K562 (cell line): Measurements from ENCODE around the gene EMC9. TPM values are rescaled to one million over a fixed set of nuclear protein-coding genes. Genes with fewer than 3 reads are reported as not detected.

Experiments
- BDP1 ChIP-seq: IDR thresholded peaks from 3 replicates; pipeline ENCODE4 v1.6.1; 2011; ENCODE audit not compliant: insufficient read length, insufficient read depth
- ETS2 ChIP-seq: IDR thresholded peaks from 2 replicates; pipeline ENCODE4 v1.6.1; 2016; ENCODE audit warnings: borderline replicate concordance, missing genetic modification characterization, mild to moderate bottlenecking, moderate library complexity, missing compliant biosample characterization; ENCODE audit not compliant: poor library complexity, severe bottlenecking
- FIP1L1 ChIP-seq: fragments of 200-400 bp; formaldehyde crosslinking; IDR thresholded peaks from 2 replicates; pipeline ENCODE4 v1.6.1; 2018; ENCODE audit warnings: mild to moderate bottlenecking, low read depth, low read length; ENCODE audit not compliant: poor library complexity, severe bottlenecking
- FOXJ2 ChIP-seq: fragments of 200-800 bp; sonication (Bioruptor generic); IDR thresholded peaks from 2 replicates; pipeline ENCODE4 v1.6.1; 2016; ENCODE audit warnings: missing genetic modification characterization, missing compliant biosample characterization
- FOXK1 ChIP-seq: sonication (generic); formaldehyde crosslinking; IDR thresholded peaks from 2 replicates; pipeline ENCODE4 v1.8.0; 2022; ENCODE audit warnings: missing genetic modification reagents, mild to moderate bottlenecking, borderline replicate concordance
- MBD2 ChIP-seq: sonication (generic); IDR thresholded peaks from 2 replicates; pipeline ENCODE4 v1.6.1; 2016; ENCODE audit warnings: low read depth, borderline replicate concordance
- NFIX ChIP-seq: fragments of 250-450 bp; sonication (Bioruptor Pico); IDR thresholded peaks from 2 replicates; pipeline ENCODE4 v1.4.0; 2020; ENCODE audit warnings: low read depth, mild to moderate bottlenecking, moderate library complexity
- POLR2B ChIP-seq: fragments of 450-650 bp; IDR thresholded peaks from 2 replicates; pipeline ENCODE4 v1.6.1; 2018; ENCODE audit warnings: low read depth; ENCODE audit not compliant: partially characterized antibody
- SMAD1 ChIP-seq: fragments of 150-350 bp; IDR thresholded peaks from 2 replicates; pipeline ENCODE4 v1.6.1; 2014; ENCODE audit warnings: low read length, low read depth; ENCODE audit not compliant: partially characterized antibody
- SRSF9 ChIP-seq: fragments of 200-400 bp; formaldehyde crosslinking; IDR thresholded peaks from 2 replicates; pipeline ENCODE4 v1.6.1; 2017; ENCODE audit warnings: low read depth, low read length, borderline replicate concordance
- ZNF184 ChIP-seq: sonication (generic); formaldehyde crosslinking; IDR thresholded peaks from 2 replicates; pipeline ENCODE4 v1.5.0; 2020; ENCODE audit warnings: missing genetic modification reagents
- ZNF384 ChIP-seq: IDR thresholded peaks from 2 replicates; pipeline ENCODE4 v1.6.1; 2012; ENCODE audit warnings: low read depth, low read length, improper control_type of control experiment
- ZNF41 ChIP-seq: fragments of 250-450 bp; sonication (Bioruptor Pico); conservative IDR thresholded peaks from 2 replicates; pipeline ENCODE4 v1.4.0; 2020; ENCODE audit warnings: mild to moderate bottlenecking
- polyA plus RNA-seq, 8 experiments: library from polyadenylated mRNA; depleted of rRNA in 4 of 8; stranded (reverse) in 5 of 8; unstranded in 3 of 8; fragments of >200 nt; fragmentation: Nextera tagmentation in 2 of 8; fragmentation: Illumina TruSeq in 1 of 8; extraction: Ambion mirVana in 2 of 8; extraction: Trizol in 1 of 8; gene quantifications; 2 replicates each; pipeline versions ENCODE4 v1.2.1 to v1.2.3, GENCODE V29; 2011 to 2014; ENCODE audit warnings: inconsistent platforms in 1 of 8, missing spikeins in 1 of 8
- total RNA-seq, 7 experiments: library from RNA; depleted of rRNA in 6 of 7; stranded (reverse); fragments of >200 nt in 6 of 7; fragmentation: Illumina TruSeq in 2 of 7; extraction: Trizol in 2 of 7; gene quantifications; 2 replicates each; pipeline versions ENCODE4 v1.2.1 to v1.2.3, GENCODE V29; 2011 to 2021; ENCODE audit warnings: low replicate concordance in 1 of 7
- TF ChIP-seq, protein P1 (sequence below): IDR thresholded peaks from 2 replicates; pipeline ENCODE4 v1.6.1; 2016; ENCODE audit warnings: missing genetic modification characterization, missing compliant biosample characterization
- TF ChIP-seq, protein P2 (sequence below): fragments of 450-650 bp; IDR thresholded peaks from 2 replicates; pipeline ENCODE4 v1.6.1; 2016; ENCODE audit warnings: missing biosample characterization, missing genetic modification characterization
- TF ChIP-seq, protein P3 (sequence below), 2 experiments: fragments of 450-650 bp; IDR thresholded peaks; 2 replicates each; pipeline ENCODE4 v1.6.1; 2016; ENCODE audit warnings: mild to moderate bottlenecking in 2 of 2, borderline replicate concordance in 1 of 2, low read depth in 1 of 2, moderate library complexity in 1 of 2

The EMC9 gene
- total and polyA plus RNA-seq, 9 of the 15 experiments (the other 6 are each of a cell fraction or from before 2014, with no cell fraction given) = 3.1 to 13.2 (median 7.8) TPM

DNA sequence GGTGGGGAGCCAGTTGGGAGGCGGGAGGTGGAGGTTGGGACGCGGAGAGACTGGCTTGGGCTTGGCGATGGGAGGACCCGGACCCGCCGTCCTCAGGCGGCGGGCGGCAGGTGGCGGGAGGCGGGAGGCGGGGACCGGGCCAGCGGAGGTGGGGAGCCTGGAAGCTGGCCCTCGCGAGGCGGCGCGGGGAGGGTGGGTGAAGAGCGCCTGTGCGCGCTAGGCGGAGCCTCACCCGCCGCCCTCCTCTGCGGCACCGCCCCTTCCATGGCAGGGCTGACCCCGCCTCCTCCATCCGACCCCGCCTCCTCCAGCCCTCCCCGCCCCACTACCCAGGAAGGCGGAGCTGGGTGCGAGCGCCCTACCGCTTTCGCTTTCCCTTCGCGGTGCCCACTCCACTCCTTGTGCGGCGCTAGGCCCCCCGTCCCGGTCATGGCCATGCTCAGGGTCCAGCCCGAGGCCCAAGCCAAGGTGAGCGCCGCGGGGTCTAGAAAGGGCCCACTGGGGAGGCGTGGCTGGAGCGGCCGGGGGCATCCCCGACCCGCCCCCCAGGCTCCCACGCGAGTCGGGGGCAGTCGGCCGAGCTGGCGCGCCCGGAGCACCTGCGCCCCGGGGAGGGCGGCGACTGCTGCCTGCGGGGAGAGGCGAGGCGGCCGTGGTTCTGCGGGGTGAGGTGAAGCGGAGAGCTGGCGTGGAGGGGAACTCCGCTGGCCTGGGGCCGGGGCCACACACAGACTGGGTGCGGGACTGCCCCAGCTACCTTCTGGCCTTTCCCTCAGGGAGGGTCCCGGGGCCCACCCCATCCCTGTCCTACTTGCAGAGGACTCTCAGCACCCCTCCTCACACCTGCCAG, 5.3 kb downstream of the EMC9 start, which contains the start of gene PSME1 (continued):
- TF ChIP-seq FOXK1 = no peak
- TF ChIP-seq POLR2B = no peak
- TF ChIP-seq, protein P1, sequence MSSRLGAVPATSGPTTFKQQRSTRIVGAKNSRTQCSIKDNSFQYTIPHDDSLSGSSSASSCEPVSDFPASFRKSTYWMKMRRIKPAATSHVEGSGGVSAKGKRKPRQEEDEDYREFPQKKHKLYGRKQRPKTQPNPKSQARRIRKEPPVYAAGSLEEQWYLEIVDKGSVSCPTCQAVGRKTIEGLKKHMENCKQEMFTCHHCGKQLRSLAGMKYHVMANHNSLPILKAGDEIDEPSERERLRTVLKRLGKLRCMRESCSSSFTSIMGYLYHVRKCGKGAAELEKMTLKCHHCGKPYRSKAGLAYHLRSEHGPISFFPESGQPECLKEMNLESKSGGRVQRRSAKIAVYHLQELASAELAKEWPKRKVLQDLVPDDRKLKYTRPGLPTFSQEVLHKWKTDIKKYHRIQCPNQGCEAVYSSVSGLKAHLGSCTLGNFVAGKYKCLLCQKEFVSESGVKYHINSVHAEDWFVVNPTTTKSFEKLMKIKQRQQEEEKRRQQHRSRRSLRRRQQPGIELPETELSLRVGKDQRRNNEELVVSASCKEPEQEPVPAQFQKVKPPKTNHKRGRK = no peak
- TF ChIP-seq ZNF41 (CRISPR knock-in tag) = no peak
- TF ChIP-seq, protein P2, sequence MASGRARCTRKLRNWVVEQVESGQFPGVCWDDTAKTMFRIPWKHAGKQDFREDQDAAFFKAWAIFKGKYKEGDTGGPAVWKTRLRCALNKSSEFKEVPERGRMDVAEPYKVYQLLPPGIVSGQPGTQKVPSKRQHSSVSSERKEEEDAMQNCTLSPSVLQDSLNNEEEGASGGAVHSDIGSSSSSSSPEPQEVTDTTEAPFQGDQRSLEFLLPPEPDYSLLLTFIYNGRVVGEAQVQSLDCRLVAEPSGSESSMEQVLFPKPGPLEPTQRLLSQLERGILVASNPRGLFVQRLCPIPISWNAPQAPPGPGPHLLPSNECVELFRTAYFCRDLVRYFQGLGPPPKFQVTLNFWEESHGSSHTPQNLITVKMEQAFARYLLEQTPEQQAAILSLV (tag) = no peak
- no peak for TF ChIP-seq ZNF384
- TF ChIP-seq NFIX (CRISPR knock-in tag) = no peak
- no peak for TF ChIP-seq BDP1
- TF ChIP-seq FOXJ2 (tag) = no peak
- TF ChIP-seq ETS2 (tag) = no peak
- TF ChIP-seq ZNF184 (CRISPR knock-in tag) = no peak
- TF ChIP-seq, protein P3, sequence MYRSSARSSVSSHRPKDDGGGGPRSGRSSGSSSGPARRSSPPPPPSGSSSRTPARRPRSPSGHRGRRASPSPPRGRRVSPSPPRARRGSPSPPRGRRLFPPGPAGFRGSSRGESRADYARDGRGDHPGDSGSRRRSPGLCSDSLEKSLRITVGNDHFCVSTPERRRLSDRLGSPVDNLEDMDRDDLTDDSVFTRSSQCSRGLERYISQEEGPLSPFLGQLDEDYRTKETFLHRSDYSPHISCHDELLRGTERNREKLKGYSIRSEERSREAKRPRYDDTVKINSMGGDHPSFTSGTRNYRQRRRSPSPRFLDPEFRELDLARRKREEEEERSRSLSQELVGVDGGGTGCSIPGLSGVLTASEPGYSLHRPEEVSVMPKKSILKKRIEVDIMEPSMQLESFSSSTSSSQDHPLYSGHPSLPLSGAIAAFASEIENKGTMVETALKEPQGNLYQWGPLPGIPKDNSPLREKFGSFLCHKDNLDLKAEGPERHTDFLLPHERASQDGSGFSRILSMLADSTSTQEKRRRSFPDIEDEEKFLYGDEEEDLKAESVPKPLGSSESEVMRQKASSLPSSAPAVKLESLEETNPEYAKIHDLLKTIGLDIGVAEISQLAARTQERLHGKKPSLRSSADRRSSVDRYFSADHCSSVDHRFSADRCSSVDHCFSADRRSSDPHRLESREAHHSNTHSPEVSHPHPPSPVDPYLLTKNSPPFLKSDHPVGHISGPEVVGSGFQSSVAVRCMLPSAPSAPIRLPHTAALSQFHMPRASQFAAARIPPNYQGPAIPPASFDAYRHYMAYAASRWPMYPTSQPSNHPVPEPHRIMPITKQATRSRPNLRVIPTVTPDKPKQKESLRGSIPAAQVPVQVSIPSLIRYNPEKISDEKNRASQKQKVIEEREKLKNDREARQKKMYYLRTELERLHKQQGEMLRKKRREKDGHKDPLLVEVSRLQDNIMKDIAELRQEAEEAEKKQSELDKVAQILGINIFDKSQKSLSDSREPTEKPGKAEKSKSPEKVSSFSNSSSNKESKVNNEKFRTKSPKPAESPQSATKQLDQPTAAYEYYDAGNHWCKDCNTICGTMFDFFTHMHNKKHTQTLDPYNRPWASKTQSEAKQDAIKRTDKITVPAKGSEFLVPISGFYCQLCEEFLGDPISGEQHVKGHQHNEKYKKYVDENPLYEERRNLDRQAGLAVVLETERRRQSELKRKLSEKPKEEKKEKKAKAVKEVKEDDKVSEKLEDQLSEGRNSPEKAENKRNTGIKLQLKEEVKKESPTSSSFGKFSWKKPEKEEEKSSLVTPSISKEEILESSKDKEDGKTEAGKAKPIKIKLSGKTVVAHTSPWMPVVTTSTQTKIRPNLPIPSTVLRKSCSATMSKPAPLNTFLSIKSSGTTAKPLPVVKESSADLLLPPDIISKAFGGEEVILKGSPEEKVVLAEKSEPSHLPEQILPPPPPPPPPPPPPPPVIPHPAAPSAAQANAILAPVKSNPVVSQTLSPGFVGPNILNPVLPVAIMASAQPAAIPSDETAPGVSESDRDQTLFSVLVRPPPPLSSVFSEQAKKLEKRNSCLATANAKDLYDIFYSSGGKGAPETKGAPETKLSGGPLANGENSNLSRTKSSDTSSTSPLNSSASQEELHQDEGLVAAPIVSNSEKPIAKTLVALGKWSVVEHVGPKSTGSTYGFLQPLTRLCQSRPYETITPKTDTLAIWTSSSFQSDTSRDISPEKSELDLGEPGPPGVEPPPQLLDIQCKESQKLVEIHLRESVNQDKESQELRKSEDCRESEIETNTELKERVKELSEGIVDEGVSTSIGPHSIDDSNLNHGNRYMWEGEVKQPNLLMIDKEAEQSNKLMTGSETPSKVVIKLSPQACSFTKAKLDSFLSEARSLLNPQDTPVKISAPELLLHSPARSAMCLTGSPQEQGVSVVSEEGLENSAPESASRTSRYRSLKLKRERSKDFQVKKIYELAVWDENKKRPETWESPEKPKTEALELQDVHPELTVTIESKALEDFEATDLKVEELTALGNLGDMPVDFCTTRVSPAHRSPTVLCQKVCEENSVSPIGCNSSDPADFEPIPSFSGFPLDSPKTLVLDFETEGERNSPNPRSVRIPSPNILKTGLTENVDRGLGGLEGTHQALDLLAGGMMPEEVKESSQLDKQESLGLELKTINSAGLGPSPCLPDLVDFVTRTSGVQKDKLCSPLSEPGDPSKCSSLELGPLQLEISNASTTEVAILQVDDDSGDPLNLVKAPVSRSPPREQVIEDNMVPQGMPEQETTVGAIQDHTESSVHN (IDR thresholded peaks at IDR 0.05; ENCODE audit: borderline replicate concordance in 1 of 2, low read depth in 1 of 2) = no peak
- no peak for TF ChIP-seq SRSF9
- no peak for TF ChIP-seq MBD2
- TF ChIP-seq FIP1L1 = no peak
- no peak for TF ChIP-seq SMAD1
